Measurements from ENCODE around the gene BLTP3A. TPM values are rescaled to one million over a fixed set of nuclear protein-coding genes. Genes with fewer than 3 reads are reported as not detected.
"Not testable (repeated sequence)": the region's sequence is repeated elsewhere in the genome, so short reads cannot be mapped to it uniquely, and the experiment has no call there.

BLTP3A gene
- total and polyA plus RNA-seq, 2 donors (not counting 1 experiment from before 2014, with no cell fraction given): 4.1 to 11.3 TPM

DNA sequence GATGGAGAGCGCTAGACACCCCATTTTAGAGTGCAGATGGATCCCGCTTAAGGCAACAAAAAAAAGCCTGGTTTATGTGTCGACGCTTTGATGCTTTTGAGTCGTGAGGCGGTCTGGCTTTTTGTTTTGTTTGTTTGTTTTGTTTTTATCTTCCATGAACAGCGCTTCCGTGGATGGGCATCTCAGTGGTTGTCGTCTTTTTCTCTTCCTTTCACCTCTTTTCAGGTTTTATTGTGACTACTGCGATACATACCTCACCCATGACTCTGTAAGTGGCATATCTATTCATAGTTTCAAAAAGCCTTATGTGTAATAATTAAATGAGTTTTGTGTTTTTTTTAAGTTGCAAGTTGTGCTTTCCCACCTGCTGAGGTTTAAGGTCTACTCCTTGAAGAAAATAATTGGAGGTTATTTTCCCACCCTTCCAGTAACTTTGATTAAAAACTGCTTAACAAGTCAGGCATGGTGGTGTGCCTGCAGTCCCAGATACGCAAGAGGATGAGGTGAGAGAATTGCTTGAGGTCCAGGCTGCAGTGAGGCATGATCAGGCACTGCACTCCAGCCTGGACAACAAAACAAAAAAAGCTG lies 34.1 kb upstream of the BLTP3A start:
- Histone ChIP-seq H3K36me3 (replicated peaks in 1 of 2; ENCODE audit: control extremely low read depth in 1 of 2, control insufficient read depth in 1 of 2, extremely low read depth in 1 of 2, insufficient read depth in 2 of 2, low read length in 1 of 2) (peaks cover 1 to 4% of the 10 kb centered on the region in 2 experiments), H3K9me3 (ENCODE audit: control extremely low read depth in 1 of 3, control insufficient read depth in 2 of 3, insufficient read depth in 1 of 3, low read length in 2 of 3) (no peaks in the 10 kb centered on the region), H3K9ac (ENCODE audit: low read length) (peak overlapping the region; percentile 91), H4K20me1 (ENCODE audit: control insufficient read depth, insufficient read depth, low read length, poor library complexity, severe bottlenecking) (no peaks in the 10 kb centered on the region), H3K4me3 (ENCODE audit: control extremely low read depth in 1 of 5, extremely low read depth in 1 of 5, insufficient read depth in 1 of 5, low read depth in 2 of 5, low read length in 4 of 5) (peak overlapping the region; percentile 87 to 99 (median 95)), H3K4me2 (replicated peaks; ENCODE audit: low read depth, low read length, poor library complexity, severe bottlenecking) (peak overlapping the region; percentile 73), H2AFZ (ENCODE audit: insufficient read depth, low read depth, low read length, poor library complexity, severe bottlenecking) (peak overlapping the region; percentile 80), H3K27ac (ENCODE audit: low read length in 2 of 2) (peak overlapping the region; percentile 89 to 94), H3K79me2 (ENCODE audit: control insufficient read depth, insufficient read depth, low read length) (peaks cover 37% of the 10 kb centered on the region), H3K27me3 (replicated peaks in 1 of 4; ENCODE audit: control extremely low read depth in 1 of 4, control insufficient read depth in 3 of 4, insufficient read depth in 4 of 4, low read length in 3 of 4) (no peaks in the 10 kb centered on the region), H3K4me1 (ENCODE audit: control insufficient read depth in 2 of 2, insufficient read depth in 2 of 2, low read length in 2 of 2) (peaks cover 9 to 25% of the 10 kb centered on the region in 2 donors)
- Mint-ChIP-seq H3K4me1 (peaks cover 18% of the 10 kb centered on the region), H3K9me3 (ENCODE audit: insufficient read depth) (no peaks in the 10 kb centered on the region), H3K4me3 (no peak overlapping the region), H3K27me3 (no peaks in the 10 kb centered on the region), H3K27ac (no peak overlapping the region)
- no peak for ATAC-seq (ENCODE audit: low read depth)
- CTCF ChIA-PET: interaction anchor here (1.2 to 1.5 kb wide), 3 partner anchors 85 to 131 kb away, joined by 3 to 5 read pairs (median 4); partner anchors contain the start of gene ANKS1A
- no peak for DNase-seq
- intact Hi-C loops (cut with micrococcal nuclease): loop anchor here (1.0 to 5.0 kb wide), 10 partner anchors 34 to 520 kb away; partner anchors contain the start of genes HMGA1, TAF11 and ZNF76
- 0% methylated on average over 4 of the region's 11 CpGs for WGBS (ENCODE audit: insufficient coverage)
- POLR2A ChIA-PET: interaction anchor here (1.3 to 1.7 kb wide), 2 partner anchors 34 to 101 kb away, joined by 4 to 6 read pairs; partner anchors contain the start of gene BLTP3A
- TF ChIP-seq, protein P1, sequence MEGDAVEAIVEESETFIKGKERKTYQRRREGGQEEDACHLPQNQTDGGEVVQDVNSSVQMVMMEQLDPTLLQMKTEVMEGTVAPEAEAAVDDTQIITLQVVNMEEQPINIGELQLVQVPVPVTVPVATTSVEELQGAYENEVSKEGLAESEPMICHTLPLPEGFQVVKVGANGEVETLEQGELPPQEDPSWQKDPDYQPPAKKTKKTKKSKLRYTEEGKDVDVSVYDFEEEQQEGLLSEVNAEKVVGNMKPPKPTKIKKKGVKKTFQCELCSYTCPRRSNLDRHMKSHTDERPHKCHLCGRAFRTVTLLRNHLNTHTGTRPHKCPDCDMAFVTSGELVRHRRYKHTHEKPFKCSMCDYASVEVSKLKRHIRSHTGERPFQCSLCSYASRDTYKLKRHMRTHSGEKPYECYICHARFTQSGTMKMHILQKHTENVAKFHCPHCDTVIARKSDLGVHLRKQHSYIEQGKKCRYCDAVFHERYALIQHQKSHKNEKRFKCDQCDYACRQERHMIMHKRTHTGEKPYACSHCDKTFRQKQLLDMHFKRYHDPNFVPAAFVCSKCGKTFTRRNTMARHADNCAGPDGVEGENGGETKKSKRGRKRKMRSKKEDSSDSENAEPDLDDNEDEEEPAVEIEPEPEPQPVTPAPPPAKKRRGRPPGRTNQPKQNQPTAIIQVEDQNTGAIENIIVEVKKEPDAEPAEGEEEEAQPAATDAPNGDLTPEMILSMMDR (IDR thresholded peaks at IDR 0.05): no peak
- no peak for TF ChIP-seq EZH2 (IDR thresholded peaks at IDR 0.05; ENCODE audit: borderline replicate concordance, insufficient read depth, low read depth, low read length, poor library complexity, severe bottlenecking)

DNA sequence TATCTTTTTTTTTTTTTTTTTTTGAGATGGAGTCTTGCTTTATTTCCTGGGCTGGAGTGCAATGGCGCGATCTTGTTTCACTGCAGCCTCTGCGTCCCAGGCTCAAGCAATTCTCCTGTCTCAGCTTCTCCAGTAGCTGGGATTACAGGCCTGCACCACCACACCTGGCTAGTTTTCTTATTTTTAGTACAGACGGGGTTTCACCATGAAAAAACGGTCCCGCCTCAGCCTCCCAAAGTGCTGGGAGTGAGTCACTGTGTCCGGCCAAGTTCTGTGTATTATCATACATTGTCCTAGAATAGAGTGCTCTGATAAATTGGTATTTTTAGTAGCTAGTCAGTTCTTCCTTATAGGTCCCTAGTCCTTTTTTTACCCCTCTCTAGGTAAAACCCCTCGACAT lies 31.8 kb upstream of the BLTP3A start:
- Mint-ChIP-seq H3K9me3 (ENCODE audit: insufficient read depth) (no peaks in the 10 kb centered on the region), H3K4me3 (no peak overlapping the region), H3K27ac (no peak overlapping the region), H3K27me3 (no peaks in the 10 kb centered on the region), H3K4me1 (peaks cover 11% of the 10 kb centered on the region)
- H3K79me2 ChIP-seq (ENCODE audit: control insufficient read depth, insufficient read depth, low read length): peaks cover 45% of the 10 kb centered on the region
- H3K27ac ChIP-seq (ENCODE audit: low read length in 2 of 2): no peak overlapping the region
- H2AFZ ChIP-seq (ENCODE audit: insufficient read depth, low read depth, low read length, poor library complexity, severe bottlenecking): no peak overlapping the region
- ATAC-seq (ENCODE audit: low read depth) (no peak), DNase-seq (no peak)
- H3K4me3 ChIP-seq (ENCODE audit: control extremely low read depth in 1 of 5, extremely low read depth in 1 of 5, insufficient read depth in 1 of 5, low read depth in 2 of 5, low read length in 4 of 5): no peak overlapping the region
- CTCF ChIA-PET: no interaction called here
- TF ChIP-seq, protein P1 (IDR thresholded peaks at IDR 0.05): no peak
- no peak for TF ChIP-seq EZH2 (IDR thresholded peaks at IDR 0.05; ENCODE audit: borderline replicate concordance, insufficient read depth, low read depth, low read length, poor library complexity, severe bottlenecking)
- POLR2A ChIA-PET: interaction anchor here (0.7 kb wide), 1 partner anchor 8 kb away, joined by 5 read pairs; no protein-coding TSS in a partner anchor
- WGBS (ENCODE audit: insufficient coverage): 90% methylated on average over 2 of the region's 8 CpGs
- no peak overlapping the region for H3K9ac ChIP-seq (ENCODE audit: low read length)
- H4K20me1 ChIP-seq (ENCODE audit: control insufficient read depth, insufficient read depth, low read length, poor library complexity, severe bottlenecking): no peaks in the 10 kb centered on the region
- peaks cover 3 to 13% of the 10 kb centered on the region in 2 experiments for H3K36me3 ChIP-seq (replicated peaks in 1 of 2; ENCODE audit: control extremely low read depth in 1 of 2, control insufficient read depth in 1 of 2, extremely low read depth in 1 of 2, insufficient read depth in 2 of 2, low read length in 1 of 2)
- H3K9me3 ChIP-seq (ENCODE audit: control extremely low read depth in 1 of 3, control insufficient read depth in 2 of 3, insufficient read depth in 1 of 3, low read length in 2 of 3): no peaks in the 10 kb centered on the region
- intact Hi-C loops (cut with micrococcal nuclease): no loop called here
- H3K27me3 ChIP-seq (replicated peaks in 1 of 4; ENCODE audit: control extremely low read depth in 1 of 4, control insufficient read depth in 3 of 4, insufficient read depth in 4 of 4, low read length in 3 of 4): no peaks in the 10 kb centered on the region
- peaks cover 6 to 16% of the 10 kb centered on the region in 2 donors for H3K4me1 ChIP-seq (ENCODE audit: control insufficient read depth in 2 of 2, insufficient read depth in 2 of 2, low read length in 2 of 2)
- H3K4me2 ChIP-seq (replicated peaks; ENCODE audit: low read depth, low read length, poor library complexity, severe bottlenecking): no peak overlapping the region

DNA sequence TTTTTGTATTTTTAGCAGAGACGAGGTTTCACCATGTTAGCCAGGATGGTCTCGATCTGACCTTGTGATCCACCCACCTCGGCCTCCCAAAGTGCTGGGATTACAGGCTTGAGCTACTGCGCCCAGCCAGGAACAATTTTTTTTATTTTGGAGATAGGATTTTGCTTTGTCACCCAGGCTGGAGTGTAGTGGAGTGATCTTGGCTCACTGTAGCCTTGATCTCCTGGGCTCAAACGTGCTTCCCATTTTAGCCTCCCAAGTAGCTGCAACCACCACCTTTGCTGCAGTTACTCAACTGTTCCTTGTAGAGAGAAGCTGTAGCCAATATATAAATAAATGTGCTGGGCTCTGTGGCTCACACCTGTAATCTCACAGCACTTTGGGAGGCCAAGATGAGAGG lies 30.2 kb upstream of the BLTP3A start:
- H3K27ac Mint-ChIP-seq; DNase-seq; H3K27me3 ChIP-seq (replicated peaks in 1 of 4; ENCODE audit: control extremely low read depth in 1 of 4, control insufficient read depth in 3 of 4, insufficient read depth in 4 of 4, low read length in 3 of 4); H3K4me2 ChIP-seq (replicated peaks; ENCODE audit: low read depth, low read length, poor library complexity, severe bottlenecking); H3K9ac ChIP-seq (ENCODE audit: low read length); H3K4me3 ChIP-seq (ENCODE audit: control extremely low read depth in 1 of 5, extremely low read depth in 1 of 5, insufficient read depth in 1 of 5, low read depth in 2 of 5, low read length in 4 of 5); H4K20me1 ChIP-seq (ENCODE audit: control insufficient read depth, insufficient read depth, low read length, poor library complexity, severe bottlenecking); POLR2A ChIA-PET; H2AFZ ChIP-seq (ENCODE audit: insufficient read depth, low read depth, low read length, poor library complexity, severe bottlenecking); H3K4me1 Mint-ChIP-seq; ATAC-seq (ENCODE audit: low read depth); intact Hi-C loops (cut with micrococcal nuclease); H3K4me3 Mint-ChIP-seq; H3K9me3 ChIP-seq (ENCODE audit: control extremely low read depth in 1 of 3, control insufficient read depth in 2 of 3, insufficient read depth in 1 of 3, low read length in 2 of 3); H3K27me3 Mint-ChIP-seq; H3K27ac ChIP-seq (ENCODE audit: low read length in 2 of 2); H3K9me3 Mint-ChIP-seq (ENCODE audit: insufficient read depth): not testable (repeated sequence)
- Histone ChIP-seq H3K36me3 (replicated peaks in 1 of 2; ENCODE audit: control extremely low read depth in 1 of 2, control insufficient read depth in 1 of 2, extremely low read depth in 1 of 2, insufficient read depth in 2 of 2, low read length in 1 of 2) (peaks cover 3 to 26% of the 10 kb centered on the region in 2 experiments), H3K4me1 (ENCODE audit: control insufficient read depth in 2 of 2, insufficient read depth in 2 of 2, low read length in 2 of 2) (peaks cover 6 to 11% of the 10 kb centered on the region in 2 donors), H3K79me2 (ENCODE audit: control insufficient read depth, insufficient read depth, low read length) (peaks cover 42% of the 10 kb centered on the region)
- CTCF ChIA-PET: interaction anchor here (0.7 kb wide), 1 partner anchor 30 kb away, joined by 3 read pairs; no protein-coding TSS in a partner anchor
- 100% methylated on average over 4 of the region's 5 CpGs for WGBS (ENCODE audit: insufficient coverage)
